ENCODE measurements around the gene OR51S1.
"Not testable (repeated sequence)": the region's sequence is repeated elsewhere in the genome, so short reads cannot be mapped to it uniquely, and the experiment has no call there.

Gene OR51S1

DNA sequence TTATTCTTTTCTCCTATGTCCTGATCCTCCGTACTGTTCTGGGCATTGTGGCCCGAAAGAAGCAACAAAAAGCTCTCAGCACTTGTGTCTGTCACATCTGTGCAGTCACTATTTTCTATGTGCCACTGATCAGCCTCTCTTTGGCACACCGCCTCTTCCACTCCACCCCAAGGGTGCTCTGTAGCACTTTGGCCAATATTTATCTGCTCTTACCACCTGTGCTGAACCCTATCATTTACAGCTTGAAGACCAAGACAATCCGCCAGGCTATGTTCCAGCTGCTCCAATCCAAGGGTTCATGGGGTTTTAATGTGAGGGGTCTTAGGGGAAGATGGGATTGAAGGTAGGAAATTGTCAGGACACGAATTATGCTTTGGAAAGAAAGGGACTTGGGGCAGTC lies 33.5 kb upstream of the OR51S1 start:
- TF ChIP-seq, protein P1, sequence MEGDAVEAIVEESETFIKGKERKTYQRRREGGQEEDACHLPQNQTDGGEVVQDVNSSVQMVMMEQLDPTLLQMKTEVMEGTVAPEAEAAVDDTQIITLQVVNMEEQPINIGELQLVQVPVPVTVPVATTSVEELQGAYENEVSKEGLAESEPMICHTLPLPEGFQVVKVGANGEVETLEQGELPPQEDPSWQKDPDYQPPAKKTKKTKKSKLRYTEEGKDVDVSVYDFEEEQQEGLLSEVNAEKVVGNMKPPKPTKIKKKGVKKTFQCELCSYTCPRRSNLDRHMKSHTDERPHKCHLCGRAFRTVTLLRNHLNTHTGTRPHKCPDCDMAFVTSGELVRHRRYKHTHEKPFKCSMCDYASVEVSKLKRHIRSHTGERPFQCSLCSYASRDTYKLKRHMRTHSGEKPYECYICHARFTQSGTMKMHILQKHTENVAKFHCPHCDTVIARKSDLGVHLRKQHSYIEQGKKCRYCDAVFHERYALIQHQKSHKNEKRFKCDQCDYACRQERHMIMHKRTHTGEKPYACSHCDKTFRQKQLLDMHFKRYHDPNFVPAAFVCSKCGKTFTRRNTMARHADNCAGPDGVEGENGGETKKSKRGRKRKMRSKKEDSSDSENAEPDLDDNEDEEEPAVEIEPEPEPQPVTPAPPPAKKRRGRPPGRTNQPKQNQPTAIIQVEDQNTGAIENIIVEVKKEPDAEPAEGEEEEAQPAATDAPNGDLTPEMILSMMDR (conservative IDR thresholded peaks at IDR 0.05; ENCODE audit: control insufficient read depth, insufficient read depth, low read depth, low read length): no peak
- no peak for DNase-seq (ENCODE audit: low read depth)
- no peak overlapping the region for H3K4me3 ChIP-seq (ENCODE audit: control insufficient read depth, low read depth, low read length)

DNA sequence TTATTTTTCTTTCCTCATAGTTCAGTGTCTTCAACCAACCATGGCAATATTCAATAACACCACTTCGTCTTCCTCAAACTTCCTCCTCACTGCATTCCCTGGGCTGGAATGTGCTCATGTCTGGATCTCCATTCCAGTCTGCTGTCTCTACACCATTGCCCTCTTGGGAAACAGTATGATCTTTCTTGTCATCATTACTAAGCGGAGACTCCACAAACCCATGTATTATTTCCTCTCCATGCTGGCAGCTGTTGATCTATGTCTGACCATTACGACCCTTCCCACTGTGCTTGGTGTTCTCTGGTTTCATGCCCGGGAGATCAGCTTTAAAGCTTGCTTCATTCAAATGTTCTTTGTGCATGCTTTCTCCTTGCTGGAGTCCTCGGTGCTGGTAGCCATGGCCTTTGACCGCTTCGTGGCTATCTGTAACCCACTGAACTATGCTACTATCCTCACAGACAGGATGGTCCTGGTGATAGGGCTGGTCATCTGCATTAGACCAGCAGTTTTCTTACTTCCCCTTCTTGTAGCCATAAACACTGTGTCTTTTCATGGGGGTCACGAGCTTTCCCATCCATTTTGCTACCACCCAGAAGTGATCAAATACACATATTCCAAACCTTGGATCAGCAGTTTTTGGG lies 33.0 kb upstream of the OR51S1 start, which contains the start of gene OR51T1:
TSS of gene OR51T1 (plus strand) at position 41 of the 641 bp plus-strand sequence. CDS start at position 41, 0 bp downstream.
- no peak within 1 kb of the TSS for H3K4me3 ChIP-seq (ENCODE audit: control insufficient read depth, low read depth, low read length)
- peak; percentile 31 for DNase-seq (ENCODE audit: low read depth)
- TF ChIP-seq, protein P1 (conservative IDR thresholded peaks at IDR 0.05; ENCODE audit: control insufficient read depth, insufficient read depth, low read depth, low read length): no peak

DNA sequence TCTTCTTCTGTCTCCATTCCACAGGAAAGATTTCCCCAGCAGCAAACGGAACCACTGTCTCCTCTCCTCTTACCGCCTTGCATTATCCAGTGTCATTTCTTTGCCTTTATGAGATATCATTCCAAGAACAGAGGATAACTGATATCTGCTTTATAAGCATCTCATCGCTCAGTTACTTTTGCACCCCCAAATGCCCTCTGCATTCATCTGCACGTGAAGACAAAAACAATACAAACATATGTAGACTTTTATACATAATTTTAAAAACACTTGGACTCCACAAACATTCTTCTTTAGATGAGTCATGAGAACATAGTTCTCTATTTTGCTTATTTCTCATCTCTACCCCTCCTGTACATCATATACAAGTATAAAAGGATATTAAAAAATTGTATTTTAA lies 32.2 kb upstream of the OR51S1 start:
- DNase-seq (ENCODE audit: low read depth): no peak
- TF ChIP-seq, protein P1 (conservative IDR thresholded peaks at IDR 0.05; ENCODE audit: control insufficient read depth, insufficient read depth, low read depth, low read length): no peak
- no peak overlapping the region for H3K4me3 ChIP-seq (ENCODE audit: control insufficient read depth, low read depth, low read length)

DNA sequence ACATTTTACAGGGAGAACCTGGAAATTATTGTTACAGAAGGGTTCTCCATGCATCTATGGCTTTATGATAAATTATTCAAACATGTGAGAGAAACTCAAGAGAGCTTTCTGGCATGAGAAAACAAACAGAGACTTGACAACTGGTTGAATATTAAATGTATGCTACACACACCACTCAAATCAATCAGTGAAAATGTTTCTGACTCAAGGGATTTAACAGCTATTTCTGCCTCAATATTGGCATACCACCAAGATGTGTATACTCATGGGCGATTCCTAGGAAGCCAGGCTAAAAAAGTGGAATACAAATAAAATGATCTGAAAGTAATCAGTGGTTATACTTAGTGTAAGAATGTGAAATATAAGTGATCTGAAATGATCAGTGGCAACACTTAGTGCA lies 16.8 kb upstream of the OR51S1 start:
- TF ChIP-seq, protein P1 (conservative IDR thresholded peaks at IDR 0.05; ENCODE audit: control insufficient read depth, insufficient read depth, low read depth, low read length): no peak
- H3K4me3 ChIP-seq (ENCODE audit: control insufficient read depth, low read depth, low read length): no peak overlapping the region
- DNase-seq (ENCODE audit: low read depth): no peak

DNA sequence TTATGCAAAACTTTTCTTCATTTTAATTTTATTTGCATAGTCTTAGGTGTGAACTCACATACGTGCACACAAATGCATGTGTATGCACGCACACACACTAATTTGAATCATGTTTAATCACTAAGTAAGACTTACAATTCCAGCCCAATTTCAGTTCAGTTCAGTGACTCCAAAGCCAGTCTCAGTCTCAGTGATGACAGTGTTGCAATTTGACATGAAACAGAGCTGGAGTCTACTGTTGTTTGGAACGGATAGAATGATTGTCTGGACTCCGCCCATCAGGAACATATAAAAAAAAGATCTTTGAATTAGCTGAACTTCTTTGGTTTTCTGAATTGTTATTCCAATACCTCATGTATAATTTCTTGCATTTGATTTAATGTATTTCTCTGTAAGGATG lies 14.9 kb upstream of the OR51S1 start:
- TF ChIP-seq, protein P1 (conservative IDR thresholded peaks at IDR 0.05; ENCODE audit: control insufficient read depth, insufficient read depth, low read depth, low read length): no peak
- no peak overlapping the region for H3K4me3 ChIP-seq (ENCODE audit: control insufficient read depth, low read depth, low read length)
- DNase-seq (ENCODE audit: low read depth): no peak

DNA sequence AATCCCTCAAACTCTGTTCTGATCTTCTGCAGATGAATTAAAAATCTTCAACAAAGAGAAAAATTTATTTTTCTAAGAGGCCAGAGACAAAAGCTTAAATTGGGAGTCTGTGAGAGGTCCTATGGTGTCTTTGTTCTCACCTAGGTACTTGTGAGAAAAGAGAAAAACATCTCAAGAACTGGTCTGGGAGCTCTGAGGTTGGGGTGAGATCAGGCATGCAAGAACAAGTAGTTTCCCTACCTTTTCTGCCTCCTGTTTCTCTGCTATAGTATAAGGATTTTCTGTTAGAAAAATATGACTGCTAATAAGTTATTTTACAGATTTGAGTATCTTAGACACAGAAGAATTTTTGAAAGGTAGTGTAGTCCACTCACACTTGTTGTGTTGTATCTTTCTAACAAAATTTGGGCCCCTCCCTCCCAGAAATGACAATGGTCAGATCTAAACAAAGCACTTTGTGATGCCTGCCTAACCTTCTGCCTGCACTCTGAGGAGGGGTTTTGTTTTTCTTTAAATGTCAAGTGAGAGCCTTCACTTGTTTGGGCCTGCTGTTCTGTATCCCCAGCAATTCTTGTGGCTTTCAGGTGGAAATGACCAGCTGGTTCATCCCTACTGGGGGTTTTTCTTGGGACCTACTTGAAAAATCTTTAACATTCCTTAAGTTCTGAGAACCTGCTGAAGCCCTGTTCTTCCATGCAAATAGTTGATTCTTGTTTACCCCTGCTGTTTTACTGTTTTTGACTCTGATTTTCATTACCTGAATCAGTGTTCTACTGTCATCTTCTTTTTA lies 13.6 kb upstream of the OR51S1 start:
- H3K4me3 ChIP-seq (ENCODE audit: control insufficient read depth, low read depth, low read length): no peak overlapping the region
- TF ChIP-seq, protein P1 (conservative IDR thresholded peaks at IDR 0.05; ENCODE audit: control insufficient read depth, insufficient read depth, low read depth, low read length): no peak
- DNase-seq (ENCODE audit: low read depth): no peak

DNA sequence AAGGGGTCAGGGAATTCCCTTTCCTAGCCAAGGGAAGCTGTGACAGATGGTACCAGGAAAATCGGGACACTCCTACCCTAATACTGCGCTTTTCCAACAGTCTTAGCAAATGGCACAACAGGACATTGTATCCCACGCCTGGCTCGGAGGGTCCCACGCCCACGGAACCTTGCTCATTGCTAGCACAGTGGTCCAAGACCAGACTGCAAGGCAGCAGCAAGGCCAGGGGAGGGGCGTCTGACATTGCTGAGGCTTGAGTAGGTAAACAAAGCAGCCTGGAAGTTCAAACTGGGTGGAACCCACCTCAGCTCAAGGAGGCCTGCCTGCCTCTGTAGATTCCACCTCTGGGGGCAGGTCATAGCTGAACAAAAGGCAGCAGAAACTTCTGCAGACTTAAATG lies 5.3 kb upstream of the OR51S1 start:
- not testable (repeated sequence) for H3K4me3 ChIP-seq (ENCODE audit: control insufficient read depth, low read depth, low read length)

More for the DNA sequence above, 5.3 kb upstream of the OR51S1 start:
- not testable (repeated sequence) for DNase-seq (ENCODE audit: low read depth)
